HCT116 (cell line): ENCODE measurements around the gene FHIT. TPM values are rescaled to one million over a fixed set of nuclear protein-coding genes. Genes with fewer than 3 reads are reported as not detected.

Source experiments
- ATAC-seq: fragments of 200-7000 bp; cut with Tn5 transposase; 2 replicates; pipeline ENCODE4 v1.9.1; 2020; ENCODE audit warnings: mild to moderate bottlenecking, moderate library complexity
- BruUV-seq: library from RNA; stranded (reverse); fragments of 400-500 nt; replicated peaks from 2 replicates; lab custom pipeline; 2021; lab: Mats Ljungman, UMichigan
- CTCF ChIA-PET: fragments of 300-600 bp; sonication (Branson Sonifier 250); formaldehyde crosslinking; loops from one replicate; lab custom pipeline; 2021; ENCODE audit warnings: antibody characterized with exemption; lab: Charles Lee
- POLR2A ChIA-PET: fragments of 300-600, 350-600 bp; sonication (Branson Sonifier 250); formaldehyde crosslinking; loops from one replicate; lab custom pipeline; 2021; ENCODE audit warnings: antibody characterized with exemption; lab: Charles Lee
- RAD21 ChIA-PET, 2 experiments: fragments of 300-600 bp; sonication (Branson Sonifier 250); formaldehyde crosslinking; loops; one replicate each; lab custom pipeline; 2023; ENCODE audit warnings: low total read pairs in 2 of 2; ENCODE audit not compliant: uncharacterized antibody in 2 of 2, unreplicated experiment in 2 of 2, low non-redundant PET in 1 of 2; lab: Charles Lee
- DNase-seq: peaks from one replicate; pipeline ENCODE4 v3.0.0-alpha.2; 2010; ENCODE audit warnings: low read depth, low spot score
- H2AFZ ChIP-seq: fragments of 200-600 bp; shearing (Covaris generic), sonication (generic); 2 replicates; pipeline ENCODE4 v1.6.1; 2017; ENCODE audit warnings: low read depth, mixed run types, mixed read lengths, antibody characterized with exemption, low read length; ENCODE audit not compliant: poor library complexity, severe bottlenecking
- H3K27ac ChIP-seq: 2 replicates; pipeline ENCODE4 v1.5.1; 2012; ENCODE audit warnings: low read depth, low read length
- H3K27me3 ChIP-seq: fragments of 200-600 bp; sonication (generic); 2 replicates; pipeline ENCODE4 v1.6.1; 2016; ENCODE audit warnings: mixed run types, low read length, mixed read lengths; ENCODE audit not compliant: insufficient read depth
- H3K36me3 ChIP-seq, 2 experiments: fragments of 200-500 bp in 1 of 2; fragments of 200-600 bp in 1 of 2; sonication (Bioruptor generic) in 1 of 2; sonication (generic) in 1 of 2; 2 replicates each; pipeline versions ENCODE4 v1.5.1 to v1.6.1; 2014 to 2016; ENCODE audit warnings: low read length in 2 of 2, inconsistent platforms in 1 of 2, mixed read lengths in 1 of 2, mixed run types in 1 of 2; ENCODE audit not compliant: insufficient read depth in 2 of 2, control insufficient read depth in 1 of 2
- H3K4me1 ChIP-seq, 2 experiments: fragments of 200-600 bp in 1 of 2; sonication (generic) in 1 of 2; 2 replicates each; pipeline versions ENCODE4 v1.5.1 to v1.6.1; 2012 to 2017; ENCODE audit warnings: low read length in 2 of 2, inconsistent platforms in 1 of 2, mild to moderate bottlenecking in 1 of 2, mixed read lengths in 1 of 2, mixed run types in 1 of 2, moderate library complexity in 1 of 2; ENCODE audit not compliant: insufficient read depth in 2 of 2, control insufficient read depth in 1 of 2
- H3K4me2 ChIP-seq: fragments of 200-600 bp; sonication (generic); 2 replicates; pipeline ENCODE4 v1.6.1; 2017; ENCODE audit warnings: mixed run types, low read length, mixed read lengths
- H3K4me3 ChIP-seq, 2 experiments: fragments of 200-600 bp in 1 of 2; sonication (generic) in 1 of 2; replicated peaks in 1 of 2; 2 replicates each; pipeline ENCODE4 v1.5.1; 2011 to 2016; ENCODE audit warnings: low read length in 2 of 2, control low read depth in 1 of 2, low read depth in 1 of 2, mild to moderate bottlenecking in 1 of 2, mixed read lengths in 1 of 2, mixed run types in 1 of 2
- H3K79me2 ChIP-seq: fragments of 200-600 bp; sonication (generic); 2 replicates; pipeline ENCODE4 v1.6.1; 2017; ENCODE audit warnings: mild to moderate bottlenecking, mixed run types, low read length, moderate library complexity, mixed read lengths; ENCODE audit not compliant: insufficient read depth
- H3K9ac ChIP-seq: fragments of 200-600 bp; sonication (generic); 2 replicates; pipeline ENCODE4 v1.6.1; 2016; ENCODE audit warnings: low read length, mixed read lengths
- H3K9me2 ChIP-seq: fragments of 200-600 bp; sonication (generic), shearing (Covaris generic); 2 replicates; pipeline ENCODE4 v1.6.1; 2017; ENCODE audit warnings: mixed run types, mild to moderate bottlenecking, moderate library complexity; ENCODE audit not compliant: insufficient read depth
- H3K9me3 ChIP-seq, 2 experiments: fragments of 200-500 bp in 1 of 2; fragments of 200-600 bp in 1 of 2; sonication (Bioruptor generic) in 1 of 2; sonication (generic) in 1 of 2; 2 replicates each; pipeline ENCODE4 v1.6.1; 2014 to 2017; ENCODE audit warnings: low read length in 2 of 2, mixed read lengths in 2 of 2, inconsistent platforms in 1 of 2, low read depth in 1 of 2, mild to moderate bottlenecking in 1 of 2, mixed run types in 1 of 2, moderate library complexity in 1 of 2; ENCODE audit not compliant: control insufficient read depth in 1 of 2, insufficient read depth in 1 of 2
- H4K20me1 ChIP-seq: fragments of 200-600 bp; sonication (generic), shearing (Covaris generic); 2 replicates; pipeline ENCODE4 v1.6.1; 2017; ENCODE audit warnings: mixed run types, mild to moderate bottlenecking, moderate library complexity; ENCODE audit not compliant: insufficient read depth
- CBX3 ChIP-seq: IDR thresholded peaks from 2 replicates; pipeline ENCODE4 v1.6.1; 2012; ENCODE audit warnings: low read depth
- CEBPB ChIP-seq: IDR thresholded peaks from 2 replicates; pipeline ENCODE4 v1.6.1; 2012; ENCODE audit warnings: low read depth
- EGR1 ChIP-seq: IDR thresholded peaks from 2 replicates; pipeline ENCODE4 v1.6.1; 2012; ENCODE audit warnings: low read depth
- EZH2 ChIP-seq: fragments of 200-600 bp; sonication (generic); IDR thresholded peaks from 2 replicates; pipeline ENCODE4 v1.6.1; 2017; ENCODE audit warnings: antibody characterized with exemption, mixed run types
- EZH2phosphoT487 ChIP-seq: fragments of 200-600 bp; IDR thresholded peaks from 2 replicates; pipeline ENCODE4 v1.6.1; 2018; ENCODE audit warnings: antibody characterized with exemption, borderline replicate concordance
- FOSL1 ChIP-seq: IDR thresholded peaks from 2 replicates; pipeline ENCODE4 v1.6.1; 2012; ENCODE audit warnings: low read depth
- POLR2A ChIP-seq: IDR thresholded peaks from 2 replicates; pipeline ENCODE4 v1.7.0; 2011; ENCODE audit warnings: borderline replicate concordance; ENCODE audit not compliant: insufficient read depth, insufficient read length; ENCODE audit errors: extremely low read depth
- SIN3A ChIP-seq: IDR thresholded peaks from 2 replicates; pipeline ENCODE4 v1.6.1; 2012; ENCODE audit warnings: low read depth
- SRF ChIP-seq: IDR thresholded peaks from 2 replicates; pipeline ENCODE4 v1.6.1; 2012; ENCODE audit warnings: low read depth
- TCF7L2 ChIP-seq: IDR thresholded peaks from 2 replicates; pipeline ENCODE4 v1.7.0; 2011; ENCODE audit warnings: borderline replicate concordance, inconsistent platforms; ENCODE audit not compliant: insufficient read depth, insufficient read length; ENCODE audit errors: extremely low read depth
- YY1 ChIP-seq: IDR thresholded peaks from 2 replicates; pipeline ENCODE4 v1.6.1; 2011; ENCODE audit warnings: low read length, low read depth, moderate library complexity, mild to moderate bottlenecking; ENCODE audit not compliant: insufficient replicate concordance; ENCODE audit errors: extremely low read depth
- ZFX ChIP-seq: fragments of 450-650 bp; IDR thresholded peaks from 2 replicates; pipeline ENCODE4 v1.6.1; 2017
- intact Hi-C: fragments of 100-400 bp; cut with micrococcal nuclease; formaldehyde crosslinking; loops from 2 replicates; pipeline ENCODE4 v1.10.0; 2022
- total RNA-seq: library from RNA; stranded (reverse); gene quantifications from one replicate; pipeline ENCODE4 v1.2.1, GENCODE V29; 2021; ENCODE audit not compliant: unreplicated experiment
- TF ChIP-seq, protein P1 (sequence below): IDR thresholded peaks from 2 replicates; pipeline ENCODE4 v1.6.1; 2012
- TF ChIP-seq, protein P2 (sequence below), 3 experiments: fragments of 200-600 bp in 1 of 3; sonication (generic) in 1 of 3; IDR thresholded peaks in 2 of 3; conservative IDR thresholded peaks in 1 of 3; 2 replicates each; pipeline ENCODE4 v1.5.1; 2012 to 2017; ENCODE audit warnings: low read depth in 2 of 3, low read length in 2 of 3, antibody characterized with exemption in 1 of 3, borderline replicate concordance in 1 of 3, control low read depth in 1 of 3, mild to moderate bottlenecking in 1 of 3, mixed read lengths in 1 of 3, mixed run types in 1 of 3, moderate library complexity in 1 of 3; ENCODE audit not compliant: insufficient read depth in 1 of 3

FHIT gene
- total RNA-seq, 1 experiment from 2014 or later: 20.1 TPM

DNA sequence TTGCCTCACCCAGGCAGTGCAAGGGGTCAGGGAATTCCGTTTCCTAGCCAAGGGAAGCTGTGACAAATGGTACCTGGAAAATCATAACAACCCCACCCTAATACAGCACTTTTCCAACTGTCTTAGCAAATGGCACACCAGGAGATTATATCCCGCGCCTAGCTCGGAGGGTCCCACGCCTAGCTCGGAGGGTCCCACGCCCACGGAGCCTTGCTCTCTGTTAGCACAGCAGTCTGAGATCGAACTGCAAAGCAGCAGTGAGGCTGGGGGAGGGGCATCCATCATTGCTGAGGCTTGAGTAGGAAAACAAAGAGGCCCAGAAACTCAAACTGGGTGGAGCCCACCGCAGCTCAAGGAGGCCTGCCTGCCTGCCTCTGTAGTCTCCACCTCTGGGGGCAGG lies 208.1 kb downstream of the FHIT start:
- BruUV-seq: no TSS peak
- Histone ChIP-seq H2AFZ (no peak overlapping the region), H3K4me1 (no peaks in the 10 kb centered on the region), H3K36me3 (no peaks in the 10 kb centered on the region), H3K27me3 (no peaks in the 10 kb centered on the region), H3K4me2 (no peak overlapping the region), H3K9me2 (no peaks in the 10 kb centered on the region), H4K20me1 (no peaks in the 10 kb centered on the region), H3K9me3 (no peaks in the 10 kb centered on the region), H3K79me2 (no peaks in the 10 kb centered on the region), H3K27ac (no peak overlapping the region), H3K9ac (no peak overlapping the region), H3K4me3 (no peak overlapping the region)
- ATAC-seq (no peak), DNase-seq (no peak)
- intact Hi-C loops: no loop called here
- POLR2A ChIA-PET: no interaction called here
- RAD21 ChIA-PET: no interaction called here
- CTCF ChIA-PET: no interaction called here
- TF ChIP-seq, protein P1, sequence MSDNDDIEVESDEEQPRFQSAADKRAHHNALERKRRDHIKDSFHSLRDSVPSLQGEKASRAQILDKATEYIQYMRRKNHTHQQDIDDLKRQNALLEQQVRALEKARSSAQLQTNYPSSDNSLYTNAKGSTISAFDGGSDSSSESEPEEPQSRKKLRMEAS: no peak
- TF ChIP-seq SRF (no peak), YY1 (no peak), FOSL1 (no peak), EZH2 (no peak), ZFX (no peak), CBX3 (no peak), TCF7L2 (no peak), POLR2A (no peak), EZH2phosphoT487 (no peak), EGR1 (no peak)

DNA sequence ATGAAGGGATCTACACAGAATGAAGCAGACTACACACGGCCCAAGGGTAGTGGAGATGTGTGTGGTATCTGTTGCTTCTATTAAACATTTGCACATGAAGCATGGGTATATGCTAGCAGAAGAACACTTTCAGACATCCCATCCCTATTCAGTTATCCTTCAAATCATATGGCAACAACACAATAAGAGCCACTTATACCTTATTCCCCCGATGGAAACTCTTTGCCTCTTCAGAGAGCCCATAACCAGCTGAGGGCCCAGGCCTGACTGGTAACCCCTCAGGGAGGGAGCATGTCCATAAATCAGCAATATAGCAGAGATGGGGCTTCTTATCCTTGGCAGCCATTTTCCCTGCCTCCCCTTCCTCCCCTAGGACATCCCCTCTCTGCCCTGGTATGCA lies 210.6 kb downstream of the FHIT start:
- DNase-seq: no peak
- no peaks in the 10 kb centered on the region for H4K20me1 ChIP-seq
- POLR2A ChIA-PET: no interaction called here
- H3K36me3 ChIP-seq: no peaks in the 10 kb centered on the region
- H3K4me2 ChIP-seq: no peak overlapping the region
- no peak overlapping the region for H3K4me3 ChIP-seq
- BruUV-seq: no TSS peak
- intact Hi-C loops: no loop called here
- H3K9me3 ChIP-seq: no peaks in the 10 kb centered on the region
- H3K9ac ChIP-seq: no peak overlapping the region
- H3K4me1 ChIP-seq: 0 out of 4 replicates have a peak, but pooled peaks cover 0 to 2% of the 10 kb centered on the region in 2 experiments
- no peaks in the 10 kb centered on the region for H3K9me2 ChIP-seq
- H3K27me3 ChIP-seq: no peaks in the 10 kb centered on the region
- no peak overlapping the region for H2AFZ ChIP-seq
- TF ChIP-seq FOSL1 (no peak), ZFX (no peak), CEBPB (no peak), TCF7L2 (no peak), SRF (no peak), SIN3A (no peak), YY1 (no peak), EZH2phosphoT487 (no peak), POLR2A (no peak)
- TF ChIP-seq, protein P2, sequence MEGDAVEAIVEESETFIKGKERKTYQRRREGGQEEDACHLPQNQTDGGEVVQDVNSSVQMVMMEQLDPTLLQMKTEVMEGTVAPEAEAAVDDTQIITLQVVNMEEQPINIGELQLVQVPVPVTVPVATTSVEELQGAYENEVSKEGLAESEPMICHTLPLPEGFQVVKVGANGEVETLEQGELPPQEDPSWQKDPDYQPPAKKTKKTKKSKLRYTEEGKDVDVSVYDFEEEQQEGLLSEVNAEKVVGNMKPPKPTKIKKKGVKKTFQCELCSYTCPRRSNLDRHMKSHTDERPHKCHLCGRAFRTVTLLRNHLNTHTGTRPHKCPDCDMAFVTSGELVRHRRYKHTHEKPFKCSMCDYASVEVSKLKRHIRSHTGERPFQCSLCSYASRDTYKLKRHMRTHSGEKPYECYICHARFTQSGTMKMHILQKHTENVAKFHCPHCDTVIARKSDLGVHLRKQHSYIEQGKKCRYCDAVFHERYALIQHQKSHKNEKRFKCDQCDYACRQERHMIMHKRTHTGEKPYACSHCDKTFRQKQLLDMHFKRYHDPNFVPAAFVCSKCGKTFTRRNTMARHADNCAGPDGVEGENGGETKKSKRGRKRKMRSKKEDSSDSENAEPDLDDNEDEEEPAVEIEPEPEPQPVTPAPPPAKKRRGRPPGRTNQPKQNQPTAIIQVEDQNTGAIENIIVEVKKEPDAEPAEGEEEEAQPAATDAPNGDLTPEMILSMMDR (IDR thresholded peaks at IDR 0.05 in 2 of 3, conservative IDR thresholded peaks at IDR 0.05 in 1 of 3; ENCODE audit: borderline replicate concordance in 1 of 3, insufficient read depth in 1 of 3, low read depth in 2 of 3, low read length in 2 of 3): no peak
- TF ChIP-seq, protein P1: no peak
- TF ChIP-seq, all 23 proteins: peak for 0
- no peak for ATAC-seq
- RAD21 ChIA-PET: no interaction called here
- CTCF ChIA-PET: no interaction called here
- Histone ChIP-seq H3K79me2 (no peaks in the 10 kb centered on the region), H3K27ac (no peak overlapping the region)
